GM19468 (cell line): ENCODE data around the gene NDUFC2.
"Not testable (repeated sequence)": the region's sequence is repeated elsewhere in the genome, so short reads cannot be mapped to it uniquely, and the experiment has no call there.

Source experiments
- ATAC-seq: cut with Tn5 transposase; IDR thresholded peaks from one replicate; pipeline ENCODE4 v1.9.1; 2021; ENCODE audit warnings: mild to moderate bottlenecking, moderate library complexity, moderate number of reproducible peaks; ENCODE audit not compliant: unreplicated experiment; ENCODE audit errors: extremely low read depth

Gene NDUFC2

GRCh38 chr11:78059749-78060328 lies 19.8 kb downstream of the NDUFC2 start:
- ATAC-seq: not testable (repeated sequence)

DNA sequence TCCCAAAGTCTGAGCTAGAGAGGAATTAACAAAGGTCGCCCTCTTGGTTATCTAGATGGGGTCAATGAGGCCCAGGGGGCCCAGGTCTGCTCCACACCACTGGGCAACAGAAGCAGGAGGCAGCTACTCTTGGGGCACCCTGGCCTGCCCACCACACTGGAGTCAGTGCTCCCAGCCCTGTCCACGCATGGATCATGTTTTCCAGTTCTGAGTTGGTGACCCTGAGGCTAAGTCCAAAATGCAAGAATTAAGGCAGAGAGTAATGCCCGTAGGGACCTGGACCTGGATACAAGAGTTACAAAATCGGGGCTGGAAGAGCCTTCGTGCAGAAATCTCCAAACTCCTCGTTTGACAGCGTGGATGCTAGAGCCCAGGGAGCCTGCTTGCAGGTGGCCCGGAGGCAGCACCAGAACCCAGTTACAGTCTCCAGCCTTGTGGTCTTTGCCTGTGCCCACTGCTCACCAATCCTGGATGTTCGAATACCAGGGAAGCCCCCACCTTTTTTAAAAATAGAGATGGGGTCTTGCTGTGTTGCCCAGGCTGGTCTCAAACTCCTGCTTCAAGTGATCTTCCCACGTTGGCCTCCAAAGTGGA lies 22.1 kb downstream of the NDUFC2 start:
- ATAC-seq: no peak

- ATAC-seq: no peak
These were observed 23.6 kb downstream of the NDUFC2 start for GRCh38 chr11:78056093-78056492.

DNA sequence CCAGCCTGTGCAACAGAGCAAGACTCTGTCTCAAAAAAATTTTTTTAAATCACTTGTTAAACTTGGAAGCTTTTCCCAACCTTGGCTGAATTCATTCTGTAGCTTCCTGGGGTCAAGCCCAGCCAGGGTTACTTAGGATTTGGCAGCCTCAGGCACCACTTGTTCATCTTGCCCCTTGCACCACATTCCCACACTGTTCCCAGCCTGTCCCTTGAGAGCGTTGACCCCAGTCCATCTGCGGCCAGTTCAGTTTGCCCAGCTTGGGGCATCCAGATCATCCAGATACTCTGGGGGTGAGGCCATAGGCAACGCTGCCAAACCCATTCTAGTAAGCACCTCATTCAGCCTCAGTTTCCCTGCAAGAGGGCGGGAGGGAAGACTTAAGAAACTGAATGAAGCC lies 24.7 kb downstream of the NDUFC2 start:
- no peak for ATAC-seq

- ATAC-seq: no peak
These were observed 28.5 kb downstream of the NDUFC2 start for GRCh38 chr11:78050964-78051831.

DNA sequence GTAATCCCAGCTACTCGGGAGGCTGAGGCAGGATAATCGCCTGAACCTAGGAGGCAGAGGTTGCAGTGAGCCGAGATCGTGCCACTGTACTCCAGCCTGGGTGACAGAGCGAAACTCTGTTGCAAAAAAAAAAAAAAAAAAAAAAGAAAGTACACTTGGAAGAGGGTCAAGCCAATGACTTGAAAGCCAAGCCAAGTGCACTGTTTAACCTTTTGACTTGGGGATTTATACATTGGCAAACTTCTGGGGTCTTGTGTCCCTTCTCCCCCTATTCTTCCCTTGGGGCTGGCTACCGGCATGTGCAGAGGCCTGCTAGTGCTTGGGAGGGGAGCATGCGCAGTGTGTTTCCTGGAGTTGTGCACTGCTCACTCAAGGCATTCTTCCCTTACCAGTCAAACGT lies 30.3 kb downstream of the NDUFC2 start:
- ATAC-seq: no peak

GRCh38 chr11:78048561-78048960 lies 31.1 kb downstream of the NDUFC2 start:
- ATAC-seq: no peak

GRCh38 chr11:78046486-78046854 lies 33.2 kb downstream of the NDUFC2 start:
- no peak for ATAC-seq

DNA sequence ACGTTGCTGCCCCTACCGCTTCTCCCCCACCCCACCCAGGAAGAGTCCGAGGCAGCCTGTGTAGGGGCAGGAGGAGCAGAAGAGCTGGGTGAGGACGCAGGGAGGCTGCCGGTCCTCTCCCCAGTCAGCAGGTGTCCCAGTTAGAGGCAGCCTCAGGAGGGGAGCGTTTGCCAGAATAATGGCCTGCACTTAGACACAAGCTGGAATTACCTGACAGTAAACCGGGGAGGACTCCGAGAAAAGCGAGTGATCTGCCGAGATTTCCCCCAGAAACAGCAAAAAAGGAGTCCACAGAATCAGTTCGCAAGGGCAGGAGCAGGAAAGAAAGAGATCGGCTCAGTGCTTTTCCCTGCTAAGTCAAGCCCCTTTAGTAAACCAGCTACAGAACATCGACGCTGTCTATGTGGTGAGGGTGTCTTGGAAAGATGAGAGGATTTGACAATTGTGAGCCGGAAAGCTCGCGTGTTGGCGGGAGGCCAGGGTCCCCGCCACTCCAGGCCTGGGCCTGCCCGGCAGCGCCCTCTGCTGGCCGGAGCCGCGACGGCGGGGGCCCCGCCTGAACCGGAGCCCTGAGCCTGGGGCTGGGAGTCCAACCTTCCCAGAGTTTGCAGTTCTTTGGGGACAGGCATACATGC lies 33.7 kb downstream of the NDUFC2 start:
- ATAC-seq: no peak

DNA sequence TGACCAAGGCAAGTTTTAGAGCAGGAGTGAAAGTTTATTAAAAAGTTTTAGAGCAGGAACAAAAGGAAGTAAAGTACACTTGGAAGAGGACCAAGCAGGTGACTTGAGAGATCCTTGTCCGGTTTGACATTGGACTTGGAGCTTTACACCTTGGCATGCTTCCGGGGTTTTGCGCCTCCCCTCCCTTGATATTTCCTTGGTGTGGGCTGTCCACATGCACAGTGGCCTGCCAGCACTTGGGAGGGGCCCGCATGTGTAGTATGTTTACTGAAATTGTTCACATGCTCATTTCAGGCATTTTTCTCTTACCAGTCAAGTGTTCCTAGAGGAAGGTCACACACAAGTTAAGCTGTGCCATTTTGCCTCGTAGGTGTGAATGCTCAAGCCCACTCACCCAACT lies 35.0 kb downstream of the NDUFC2 start:
- no peak for ATAC-seq

DNA sequence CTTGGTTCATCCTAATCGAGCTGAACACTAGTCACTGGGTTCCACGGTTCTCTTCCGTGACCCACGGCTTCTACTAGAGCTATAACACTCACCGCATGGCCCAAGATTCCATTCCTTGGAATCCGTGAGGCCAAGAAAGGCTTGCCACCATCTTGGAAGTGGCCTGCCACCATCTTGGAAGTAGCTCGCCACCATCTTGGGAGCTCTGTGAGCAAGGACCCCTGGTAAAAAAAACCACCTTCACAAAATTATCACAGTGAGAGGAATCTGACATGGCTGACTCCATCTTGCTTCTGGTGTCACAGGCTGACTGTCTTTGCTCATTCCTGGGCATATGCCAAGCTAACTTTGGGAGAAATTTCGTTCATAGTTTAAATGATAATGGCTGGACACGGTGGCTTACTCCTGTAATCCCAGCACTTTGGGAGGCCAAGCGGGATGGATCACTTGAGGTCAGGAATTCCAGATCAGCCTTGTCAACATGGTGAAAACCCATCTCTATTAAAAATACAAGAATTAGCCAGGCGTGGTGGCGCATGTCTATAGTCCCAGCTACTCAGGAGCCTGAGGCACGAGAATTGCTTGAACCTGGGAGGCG lies 37.7 kb downstream of the NDUFC2 start:
- ATAC-seq: no peak

DNA sequence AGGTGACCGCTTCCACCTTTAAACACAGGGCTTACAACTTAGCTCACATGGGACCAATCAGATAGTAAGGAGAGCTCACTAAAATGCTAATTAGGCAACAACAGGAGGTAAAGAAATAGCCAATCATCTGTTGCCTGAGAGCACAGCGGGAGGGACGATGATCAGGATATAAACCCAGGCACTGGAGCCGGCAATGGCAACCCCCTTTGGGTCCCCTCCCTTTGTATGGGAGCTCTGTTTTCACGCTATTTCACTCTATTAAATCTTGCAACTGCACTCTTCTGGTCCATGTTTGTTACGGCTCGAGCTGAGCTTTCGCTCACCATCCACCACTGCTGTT lies 38.3 kb downstream of the NDUFC2 start:
- not testable (repeated sequence) for ATAC-seq

- ATAC-seq: no peak
These were observed 38.8 kb downstream of the NDUFC2 start for GRCh38 chr11:78040691-78041379.

DNA sequence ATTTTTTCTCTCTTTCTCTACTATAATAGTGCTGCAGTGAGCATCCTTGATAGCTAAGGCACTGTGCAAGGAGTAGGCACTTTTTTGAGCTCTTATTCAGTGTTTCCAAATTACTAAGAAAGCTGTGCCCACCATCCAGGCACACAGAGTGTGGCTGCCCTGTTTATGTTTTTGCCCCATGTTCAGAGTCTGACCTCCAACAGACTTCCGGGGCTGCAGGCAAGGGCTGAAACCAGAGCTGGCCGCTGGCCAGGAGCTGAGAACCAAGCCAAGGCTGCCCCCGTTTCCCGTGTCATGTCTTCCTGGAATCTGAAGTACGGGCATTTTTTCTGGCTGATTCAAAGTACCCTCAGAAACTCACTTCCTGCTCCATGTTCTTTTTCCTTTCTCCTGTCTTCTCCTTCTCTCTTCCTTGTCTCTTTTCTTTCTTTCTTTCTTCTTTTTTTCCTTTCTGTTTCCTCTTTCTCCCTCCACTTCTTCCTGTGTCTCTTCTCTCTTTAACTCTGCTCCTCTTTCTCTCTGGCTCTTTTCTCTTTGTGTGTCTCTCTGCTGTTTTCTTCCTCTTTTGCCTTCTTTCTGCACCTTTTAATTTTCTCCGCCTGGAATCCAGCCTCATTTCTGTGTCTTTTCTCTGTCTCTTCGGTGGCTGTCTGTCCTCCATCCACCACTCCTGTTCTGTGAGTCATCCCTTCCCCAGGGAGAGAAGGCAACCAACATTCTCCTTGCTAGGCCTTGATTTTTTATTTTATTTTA lies 39.6 kb downstream of the NDUFC2 start:
- ATAC-seq: peak; percentile 52

- ATAC-seq: no peak
These were observed 40.2 kb downstream of the NDUFC2 start for GRCh38 chr11:78039391-78039918.

GRCh38 chr11:78038697-78039313 lies 40.9 kb downstream of the NDUFC2 start:
- no peak for ATAC-seq

DNA sequence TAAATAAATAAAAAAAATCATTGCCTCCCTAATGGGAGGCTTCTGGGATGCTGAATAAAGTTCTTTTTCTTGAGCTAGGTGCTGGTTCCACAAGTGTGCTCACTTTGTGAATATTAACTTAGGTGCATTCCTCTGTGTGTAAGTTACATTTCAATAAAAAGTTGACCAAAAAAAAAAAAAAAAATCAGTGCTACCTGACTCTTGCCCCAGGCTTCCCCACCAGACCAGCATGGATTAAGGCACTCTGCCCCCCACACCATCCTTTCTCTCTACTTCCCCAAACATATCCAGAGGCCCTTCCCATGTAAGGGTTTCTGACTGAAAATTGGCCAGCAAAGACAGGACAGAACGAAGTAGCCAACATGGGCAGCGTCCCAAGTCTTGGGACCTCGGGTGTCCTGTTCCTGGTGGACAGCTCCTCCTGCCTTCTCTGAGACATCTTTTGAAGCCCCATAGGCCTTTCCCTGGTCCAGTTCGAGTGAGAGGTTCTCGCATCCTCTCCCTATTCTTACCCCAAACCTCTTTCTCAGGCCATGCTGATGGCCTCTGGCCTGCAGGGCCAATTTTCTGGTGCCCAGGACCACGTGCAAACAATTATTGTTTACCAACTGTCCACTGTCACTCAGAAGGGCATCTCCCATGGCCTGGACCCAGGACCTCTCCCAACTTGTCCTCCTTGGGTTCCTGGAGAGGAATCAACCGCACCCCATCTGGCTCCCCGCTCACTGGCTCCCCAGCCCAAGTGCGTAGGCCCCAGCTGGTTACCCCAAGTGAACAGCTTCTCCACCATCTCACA lies 41.6 kb downstream of the NDUFC2 start:
- ATAC-seq: no peak

DNA sequence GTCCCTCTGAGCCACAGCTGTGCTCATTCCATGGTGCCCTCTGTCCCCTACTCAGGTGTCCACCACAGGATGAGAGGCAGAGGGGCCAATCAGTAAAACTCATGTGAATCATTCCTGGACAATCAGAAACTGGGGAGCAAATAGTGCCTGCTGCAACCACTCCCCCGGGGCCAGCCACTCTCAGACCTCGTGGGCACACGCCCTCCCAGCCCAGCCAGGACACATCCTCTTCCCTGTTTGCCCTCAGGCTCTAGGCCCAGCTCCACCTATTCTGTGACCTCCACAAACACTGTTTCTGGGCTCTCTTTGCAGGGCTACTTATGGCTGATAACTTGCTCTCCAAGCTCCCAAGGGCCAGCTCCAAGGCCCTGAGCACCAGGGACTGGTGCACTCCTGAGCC lies 42.6 kb downstream of the NDUFC2 start:
- no peak for ATAC-seq
